T-helper 17 cell (primary cell): Measurements from ENCODE around the gene NFXL1. TPM values are rescaled to one million over a fixed set of nuclear protein-coding genes. Genes with fewer than 3 reads are reported as not detected.
"Not testable (repeated sequence)": the region's sequence is repeated elsewhere in the genome, so short reads cannot be mapped to it uniquely, and the experiment has no call there.

ENCODE experiments used
- ATAC-seq: fragments of 150-1000 bp; cut with Tn5 transposase; 2 replicates; pipeline ENCODE4 v1.10.0; 2021; ENCODE audit warnings: mild to moderate bottlenecking, moderate library complexity
- DNase-seq, 3 donors: peaks; one replicate each; pipeline versions ENCODE4 v3.0.0 to v3.0.0-alpha.2; 2020 to 2021
- H3K9me3 ChIP-seq: one replicate; pipeline ENCODE4 v1.7.0; 2013; ENCODE audit warnings: low read length, mild to moderate bottlenecking; ENCODE audit not compliant: control insufficient read depth, poor library complexity, severe bottlenecking
- H3K27ac Mint-ChIP-seq: one replicate; pipeline ENCODE4 v1.8.0; 2022; ENCODE audit warnings: mild to moderate bottlenecking, moderate library complexity, mixed read lengths
- H3K27me3 Mint-ChIP-seq: one replicate; pipeline ENCODE4 v1.8.0; 2022; ENCODE audit warnings: mixed read lengths
- H3K36me3 Mint-ChIP-seq: one replicate; pipeline ENCODE4 v1.8.0; 2022; ENCODE audit warnings: low read depth, mixed read lengths
- H3K4me1 Mint-ChIP-seq: one replicate; pipeline ENCODE4 v1.8.0; 2022; ENCODE audit warnings: mild to moderate bottlenecking, mixed read lengths
- H3K4me3 Mint-ChIP-seq: one replicate; pipeline ENCODE4 v1.8.0; 2022; ENCODE audit warnings: mild to moderate bottlenecking, moderate library complexity, mixed read lengths
- total RNA-seq, 4 donors: library from RNA in 2 of 4; stranded (reverse) in 2 of 4; gene quantifications; one replicate each; pipeline ENCODE4 v1.2.3 and lab custom pipeline; 2022 to 2026

The NFXL1 gene
- total RNA-seq, 2 donors from 2014 or later: 11.0 to 12.2 TPM

DNA sequence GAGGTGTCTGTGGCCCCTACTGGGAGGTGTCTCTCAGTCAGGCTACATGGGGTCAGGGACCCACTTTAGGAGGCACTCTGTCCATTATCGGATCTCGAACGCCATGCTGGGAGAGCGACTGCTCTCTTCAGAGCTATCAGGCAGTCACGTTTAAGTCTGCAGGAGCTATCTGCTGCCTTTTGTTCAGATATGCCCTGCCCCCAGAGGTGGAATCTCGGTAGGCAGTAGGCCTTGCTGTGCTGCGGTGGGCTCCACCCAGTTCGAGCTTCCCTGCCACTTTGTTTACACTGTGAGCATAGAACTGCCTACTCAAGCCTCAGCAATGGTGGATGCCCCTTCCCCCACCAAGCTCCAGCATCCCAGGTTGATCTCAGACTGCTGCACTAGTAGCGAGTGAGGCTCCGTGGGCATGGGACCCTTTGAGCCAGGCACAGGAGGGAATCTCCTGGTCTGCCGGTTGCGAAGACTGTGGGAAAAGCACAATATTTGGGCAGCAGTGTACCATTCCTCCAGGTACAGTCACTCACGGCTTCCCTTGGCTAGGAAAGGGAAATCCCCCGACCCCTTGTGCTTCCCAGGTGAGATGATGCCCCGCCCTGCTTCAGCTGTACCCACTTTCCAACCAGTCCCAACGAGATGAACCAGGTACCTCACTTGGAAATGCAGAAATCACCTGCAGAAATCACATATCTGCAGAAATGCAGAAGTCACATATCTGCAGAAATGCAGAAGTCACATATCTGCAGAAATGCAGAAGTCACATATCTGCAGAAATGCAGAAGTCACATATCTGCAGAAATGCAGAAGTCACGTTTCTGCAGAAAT, 8.3 kb upstream of the NFXL1 start:
- not testable (repeated sequence) for H3K4me1 Mint-ChIP-seq, DNase-seq, ATAC-seq, H3K36me3 Mint-ChIP-seq, H3K4me3 Mint-ChIP-seq, H3K9me3 ChIP-seq, H3K27ac Mint-ChIP-seq
- peaks cover 51% of the 10 kb centered on the region for H3K27me3 Mint-ChIP-seq

DNA sequence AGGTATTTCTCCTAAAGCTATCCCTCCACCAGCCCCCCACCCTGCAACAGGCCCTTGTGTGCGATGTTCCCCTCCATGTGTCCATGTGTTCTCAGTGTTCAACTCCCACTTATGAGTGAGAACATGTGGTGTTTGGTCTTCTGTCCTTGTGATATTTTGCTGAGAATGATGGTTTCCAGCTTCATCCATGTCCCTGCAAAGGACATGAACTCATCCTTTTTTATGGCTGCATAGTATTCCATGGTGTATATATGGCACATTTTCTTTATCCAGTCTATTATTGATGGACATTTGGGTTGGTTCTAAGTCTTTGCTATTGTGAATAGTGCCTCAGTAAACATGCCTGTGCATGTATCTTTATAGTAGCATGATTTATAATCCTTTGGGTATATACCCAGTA, 2.8 kb upstream of the NFXL1 start:
- not testable (repeated sequence) for ATAC-seq, DNase-seq, H3K9me3 ChIP-seq, H3K4me3 Mint-ChIP-seq, H3K27ac Mint-ChIP-seq
- Mint-ChIP-seq H3K27me3 (peaks cover 20% of the 10 kb centered on the region), H3K36me3 (peaks cover 13% of the 10 kb centered on the region), H3K4me1 (peaks cover 18% of the 10 kb centered on the region)

DNA sequence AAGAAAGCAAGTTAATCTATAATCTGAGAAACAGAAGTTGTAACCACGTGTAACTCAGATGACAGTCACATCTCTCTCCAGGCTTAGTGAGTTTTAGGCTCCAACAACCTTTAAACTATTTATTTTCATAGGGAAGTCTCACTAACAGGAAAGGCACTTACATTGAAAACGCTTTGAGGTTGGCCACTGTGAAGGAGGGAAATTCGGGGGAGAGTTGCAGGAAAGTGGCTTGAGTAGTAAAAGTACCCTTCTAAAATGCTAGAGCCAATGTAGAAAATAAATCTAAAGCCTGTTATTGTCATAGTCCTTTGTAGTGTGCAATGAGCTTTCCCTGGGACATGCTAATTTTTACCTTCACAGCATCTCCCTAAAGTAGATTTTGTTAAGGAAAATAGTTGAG, 995 bp upstream of the NFXL1 start:
- Mint-ChIP-seq H3K4me3 (peak overlapping the region; percentile 98), H3K27ac (no peak overlapping the region), H3K27me3 (peaks cover 5% of the 10 kb centered on the region), H3K36me3 (peaks cover 13% of the 10 kb centered on the region), H3K4me1 (peaks cover 19% of the 10 kb centered on the region)
- no peaks in the 10 kb centered on the region for H3K9me3 ChIP-seq
- no peak for ATAC-seq
- DNase-seq: no peak

GRCh38 chr4:47914926-47915237, 499 bp upstream of the NFXL1 start:
- Mint-ChIP-seq H3K4me3 (peak overlapping the region; percentile 98), H3K27me3 (peaks cover under 1% of the 10 kb centered on the region), H3K27ac (peak overlapping the region; percentile 96), H3K36me3 (peaks cover 11% of the 10 kb centered on the region), H3K4me1 (peaks cover 19% of the 10 kb centered on the region)
- H3K9me3 ChIP-seq: no peaks in the 10 kb centered on the region
- DNase-seq (no peak), ATAC-seq (no peak)

- H3K9me3 ChIP-seq: no peaks in the 10 kb centered on the region
- peak overlapping the region; percentile 96 for H3K27ac Mint-ChIP-seq
- peak overlapping the region; percentile 98 for H3K4me3 Mint-ChIP-seq
- no peaks in the 10 kb centered on the region for H3K27me3 Mint-ChIP-seq
- peaks cover 21% of the 10 kb centered on the region for H3K4me1 Mint-ChIP-seq
- peaks cover 11% of the 10 kb centered on the region for H3K36me3 Mint-ChIP-seq
- ATAC-seq: peak; percentile 16
- DNase-seq: peak; percentile 9 to 18 (median 18)
Measured at GRCh38 chr4:47913861-47914219, 543 bp downstream of the NFXL1 start.

- Mint-ChIP-seq H3K27me3 (no peaks in the 10 kb centered on the region), H3K36me3 (peaks cover 13% of the 10 kb centered on the region), H3K27ac (peak overlapping the region; percentile 96), H3K4me3 (peak overlapping the region; percentile 98), H3K4me1 (peaks cover 22% of the 10 kb centered on the region)
- no peaks in the 10 kb centered on the region for H3K9me3 ChIP-seq
- no peak for ATAC-seq
- no peak for DNase-seq
Measured at GRCh38 chr4:47913330-47913729, 1.1 kb downstream of the NFXL1 start.

- H3K9me3 ChIP-seq: no peaks in the 10 kb centered on the region
- DNase-seq (no peak), ATAC-seq (no peak)
- Mint-ChIP-seq H3K4me3 (no peak overlapping the region), H3K27me3 (no peaks in the 10 kb centered on the region), H3K27ac (no peak overlapping the region), H3K36me3 (peaks cover 9% of the 10 kb centered on the region), H3K4me1 (peaks cover 10% of the 10 kb centered on the region)
Measured at GRCh38 chr4:47907089-47907646, 7.2 kb downstream of the NFXL1 start.

- H3K36me3 Mint-ChIP-seq: peaks cover 11% of the 10 kb centered on the region
- DNase-seq (no peak), ATAC-seq (no peak)
- H3K27ac Mint-ChIP-seq: no peak overlapping the region
- H3K27me3 Mint-ChIP-seq: no peaks in the 10 kb centered on the region
- H3K4me1 Mint-ChIP-seq: peaks cover 6% of the 10 kb centered on the region
- H3K9me3 ChIP-seq: no peaks in the 10 kb centered on the region
- no peak overlapping the region for H3K4me3 Mint-ChIP-seq
Measured at GRCh38 chr4:47899639-47900038, 14.7 kb downstream of the NFXL1 start.

DNA sequence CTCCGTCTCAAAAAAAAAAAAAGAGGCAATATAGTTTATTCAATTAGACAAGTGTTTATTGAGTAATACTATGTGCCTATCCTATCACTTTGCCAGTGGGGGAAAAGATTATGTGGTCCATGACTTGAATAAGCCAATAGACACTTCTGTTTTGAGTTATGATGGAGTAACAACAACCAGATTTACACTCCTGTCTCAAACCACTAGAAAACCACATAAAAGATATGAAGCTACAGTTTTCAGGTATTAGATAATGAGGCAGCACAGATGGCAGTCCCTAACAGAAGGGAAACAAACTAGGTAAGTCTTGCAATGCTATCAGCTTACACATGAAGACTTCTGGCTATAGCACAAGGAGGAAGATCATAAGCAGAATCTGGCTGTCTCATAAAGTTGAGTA, 22.5 kb downstream of the NFXL1 start:
- no peaks in the 10 kb centered on the region for H3K27me3 Mint-ChIP-seq
- DNase-seq (no peak), ATAC-seq (peak; percentile 59)
- H3K27ac Mint-ChIP-seq: peak overlapping the region; percentile 54
- peaks cover 14% of the 10 kb centered on the region for H3K36me3 Mint-ChIP-seq
- H3K4me1 Mint-ChIP-seq: peaks cover 19% of the 10 kb centered on the region
- H3K9me3 ChIP-seq: no peaks in the 10 kb centered on the region
- no peak overlapping the region for H3K4me3 Mint-ChIP-seq

- ATAC-seq (no peak), DNase-seq (no peak)
- H3K4me1 Mint-ChIP-seq: peaks cover 2% of the 10 kb centered on the region
- no peak overlapping the region for H3K27ac Mint-ChIP-seq
- H3K4me3 Mint-ChIP-seq: no peak overlapping the region
- H3K27me3 Mint-ChIP-seq: no peaks in the 10 kb centered on the region
- peaks cover 14% of the 10 kb centered on the region for H3K36me3 Mint-ChIP-seq
- H3K9me3 ChIP-seq: no peaks in the 10 kb centered on the region
Measured at GRCh38 chr4:47882228-47882627, 32.2 kb downstream of the NFXL1 start.

- H3K27me3 Mint-ChIP-seq: no peaks in the 10 kb centered on the region
- no peaks in the 10 kb centered on the region for H3K9me3 ChIP-seq
- no peak overlapping the region for H3K27ac Mint-ChIP-seq
- peaks cover 18% of the 10 kb centered on the region for H3K36me3 Mint-ChIP-seq
- peaks cover 5% of the 10 kb centered on the region for H3K4me1 Mint-ChIP-seq
- H3K4me3 Mint-ChIP-seq: no peak overlapping the region
- no peak for DNase-seq
- no peak for ATAC-seq
Measured at GRCh38 chr4:47879458-47879857, 34.9 kb downstream of the NFXL1 start.

- H3K4me1 Mint-ChIP-seq: peaks cover 11% of the 10 kb centered on the region
- no peaks in the 10 kb centered on the region for H3K27me3 Mint-ChIP-seq
- peaks cover 20% of the 10 kb centered on the region for H3K36me3 Mint-ChIP-seq
- no peak for DNase-seq
- no peak for ATAC-seq
- no peak overlapping the region for H3K27ac Mint-ChIP-seq
- H3K4me3 Mint-ChIP-seq: no peak overlapping the region
- H3K9me3 ChIP-seq: no peaks in the 10 kb centered on the region
Measured at GRCh38 chr4:47876784-47877546, 37.4 kb downstream of the NFXL1 start.

GRCh38 chr4:47876310-47876709, 38.1 kb downstream of the NFXL1 start:
- no peaks in the 10 kb centered on the region for H3K9me3 ChIP-seq
- no peak overlapping the region for H3K27ac Mint-ChIP-seq
- no peaks in the 10 kb centered on the region for H3K27me3 Mint-ChIP-seq
- peaks cover 17% of the 10 kb centered on the region for H3K36me3 Mint-ChIP-seq
- no peak for ATAC-seq
- no peak overlapping the region for H3K4me3 Mint-ChIP-seq
- DNase-seq: no peak
- H3K4me1 Mint-ChIP-seq: peaks cover 9% of the 10 kb centered on the region
